NCI-H2107 treated with DMSO at 0.1 percent for 48 hours (cell line): ENCODE measurements around the gene LDLRAD4.
A peak's percentile ranks its signal among the peaks of the same experiment; 100 is the strongest.
"Not testable (repeated sequence)": the region's sequence is repeated elsewhere in the genome, so short reads cannot be mapped to it uniquely, and the experiment has no call there.

Experiments
- DNase-seq: peaks from one replicate; lab custom pipeline; 2025; ENCODE audit not compliant: unreplicated experiment; lab: John Stamatoyannopoulos, UW

The LDLRAD4 gene

GRCh38 chr18:13605901-13606300 is 387.3 kb downstream of the LDLRAD4 start:
- DNase-seq, result no peak

- DNase-seq, result no peak
Measured at GRCh38 chr18:13606604-13607254, 388.2 kb downstream of the LDLRAD4 start.

- not testable (repeated sequence) for DNase-seq
Measured at GRCh38 chr18:13608024-13608562, 389.5 kb downstream of the LDLRAD4 start.

GRCh38 chr18:13608791-13609532 is 390.4 kb downstream of the LDLRAD4 start:
- no peak for DNase-seq

GRCh38 chr18:13610555-13611141 is 392.1 kb downstream of the LDLRAD4 start:
- no peak for DNase-seq

- DNase-seq, result no peak
Measured at GRCh38 chr18:13611142-13611600, 392.6 kb downstream of the LDLRAD4 start.

- no peak for DNase-seq
Measured at GRCh38 chr18:13611601-13612195, 393.1 kb downstream of the LDLRAD4 start.

GRCh38 chr18:13612196-13612997 is 393.8 kb downstream of the LDLRAD4 start:
- DNase-seq, result peak; percentile 49

GRCh38 chr18:13613099-13613498 is 394.5 kb downstream of the LDLRAD4 start:
- no peak for DNase-seq

GRCh38 chr18:13613591-13614501 is 395.3 kb downstream of the LDLRAD4 start:
- no peak for DNase-seq

GRCh38 chr18:13614641-13615288 is 396.2 kb downstream of the LDLRAD4 start:
- DNase-seq, result no peak

GRCh38 chr18:13615432-13615861 is 396.9 kb downstream of the LDLRAD4 start:
- no peak for DNase-seq

- no peak for DNase-seq
Measured at GRCh38 chr18:13616041-13616440, 397.5 kb downstream of the LDLRAD4 start.

- DNase-seq, result no peak
Measured at GRCh38 chr18:13616525-13617035, 398.0 kb downstream of the LDLRAD4 start.

GRCh38 chr18:13617826-13618515 is 399.4 kb downstream of the LDLRAD4 start:
- DNase-seq, result no peak

GRCh38 chr18:13618760-13619438 is 400.3 kb downstream of the LDLRAD4 start:
- DNase-seq, result no peak

GRCh38 chr18:13619505-13620205 is 401.1 kb downstream of the LDLRAD4 start:
- DNase-seq, result no peak
